AG04450 (cell line): Measurements from ENCODE around the gene ABLIM2. TPM values are rescaled to one million over a fixed set of nuclear protein-coding genes. Genes with fewer than 3 reads are reported as not detected.

Experiments used
- CTCF ChIA-PET: fragments of 300-600, 350-600 bp; formaldehyde crosslinking; extraction: SDS; loops from one replicate; lab custom pipeline; 2022; ENCODE audit warnings: antibody characterized with exemption, inconsistent platforms; lab: Charles Lee
- POLR2A ChIA-PET: fragments of 350-600 bp; formaldehyde crosslinking; extraction: SDS; loops from one replicate; lab custom pipeline; 2021; ENCODE audit warnings: antibody characterized with exemption, inconsistent platforms; lab: Yijun Ruan, JAX
- DNase-seq: peaks from one replicate; pipeline ENCODE4 v3.0.0-alpha.2; 2011; ENCODE audit warnings: low read depth, low spot score
- H3K27ac ChIP-seq: one replicate; pipeline ENCODE4 v1.5.1; 2012; ENCODE audit warnings: low read depth, low read length, control low read depth
- H3K27me3 ChIP-seq: one replicate; pipeline ENCODE4 v1.6.0; 2012; ENCODE audit warnings: low read length; ENCODE audit not compliant: control insufficient read depth, insufficient read depth
- H3K4me3 ChIP-seq: 2 replicates; pipeline ENCODE4 v1.5.1; 2011; ENCODE audit warnings: mild to moderate bottlenecking, low read depth, low read length, control low read depth
- H3K9me3 ChIP-seq: 2 replicates; pipeline ENCODE4 v1.5.1; 2012; ENCODE audit warnings: low read length; ENCODE audit not compliant: control insufficient read depth, insufficient read depth
- polyA plus RNA-seq: library from polyadenylated mRNA; depleted of rRNA; stranded (reverse); fragments of >200 nt; gene quantifications from 2 replicates; pipeline ENCODE4 v1.2.3, GENCODE V29; 2011
- TF ChIP-seq, protein P1 (sequence below): IDR thresholded peaks from 2 replicates; pipeline ENCODE4 v1.5.1; 2011; ENCODE audit warnings: low read depth, low read length, control low read depth, inconsistent platforms

Gene ABLIM2
- polyA plus RNA-seq, 1 experiment: not detected

DNA sequence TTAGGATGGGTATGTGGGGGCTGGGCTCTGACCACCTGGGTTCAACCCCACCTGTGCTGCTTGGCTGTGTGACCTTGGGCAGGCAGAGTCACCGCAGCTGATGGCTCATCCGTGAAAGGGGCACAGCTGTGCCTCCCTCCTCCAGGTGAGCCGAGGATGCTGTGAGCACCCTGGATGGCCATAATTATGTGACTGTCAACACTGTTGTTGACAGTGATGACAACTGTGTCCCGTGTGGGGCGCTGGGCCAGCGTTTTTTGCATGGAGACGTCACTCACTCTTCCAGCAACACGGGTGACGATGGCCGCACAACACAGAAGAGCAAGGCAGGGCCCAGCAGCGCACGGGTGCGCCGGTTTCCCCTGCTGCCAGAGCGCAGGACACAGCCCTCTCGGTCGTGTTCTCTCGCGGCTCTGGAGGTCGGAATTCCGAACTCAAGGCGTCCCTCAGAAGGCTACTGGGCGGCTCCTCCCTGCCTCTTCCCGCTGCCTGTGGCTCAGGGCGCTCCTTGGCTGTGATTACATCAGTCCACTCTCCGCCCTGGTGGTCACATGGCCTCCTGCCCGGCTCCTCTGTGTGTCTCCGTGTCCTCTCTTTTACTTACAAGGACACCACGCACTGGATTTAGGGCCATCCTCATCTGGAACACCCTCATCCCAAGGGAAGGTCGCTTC lies 41.8 kb upstream of the ABLIM2 start:
- TF ChIP-seq, protein P1, sequence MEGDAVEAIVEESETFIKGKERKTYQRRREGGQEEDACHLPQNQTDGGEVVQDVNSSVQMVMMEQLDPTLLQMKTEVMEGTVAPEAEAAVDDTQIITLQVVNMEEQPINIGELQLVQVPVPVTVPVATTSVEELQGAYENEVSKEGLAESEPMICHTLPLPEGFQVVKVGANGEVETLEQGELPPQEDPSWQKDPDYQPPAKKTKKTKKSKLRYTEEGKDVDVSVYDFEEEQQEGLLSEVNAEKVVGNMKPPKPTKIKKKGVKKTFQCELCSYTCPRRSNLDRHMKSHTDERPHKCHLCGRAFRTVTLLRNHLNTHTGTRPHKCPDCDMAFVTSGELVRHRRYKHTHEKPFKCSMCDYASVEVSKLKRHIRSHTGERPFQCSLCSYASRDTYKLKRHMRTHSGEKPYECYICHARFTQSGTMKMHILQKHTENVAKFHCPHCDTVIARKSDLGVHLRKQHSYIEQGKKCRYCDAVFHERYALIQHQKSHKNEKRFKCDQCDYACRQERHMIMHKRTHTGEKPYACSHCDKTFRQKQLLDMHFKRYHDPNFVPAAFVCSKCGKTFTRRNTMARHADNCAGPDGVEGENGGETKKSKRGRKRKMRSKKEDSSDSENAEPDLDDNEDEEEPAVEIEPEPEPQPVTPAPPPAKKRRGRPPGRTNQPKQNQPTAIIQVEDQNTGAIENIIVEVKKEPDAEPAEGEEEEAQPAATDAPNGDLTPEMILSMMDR: no peak
- Histone ChIP-seq H3K27me3 (peaks cover 8% of the 10 kb centered on the region), H3K4me3 (no peak overlapping the region), H3K9me3 (peaks cover 5% of the 10 kb centered on the region; the same call in 1 of the 2 replicates), H3K27ac (no peak overlapping the region)
- no peak for DNase-seq
- CTCF ChIA-PET: no interaction called here
- POLR2A ChIA-PET: no interaction called here

DNA sequence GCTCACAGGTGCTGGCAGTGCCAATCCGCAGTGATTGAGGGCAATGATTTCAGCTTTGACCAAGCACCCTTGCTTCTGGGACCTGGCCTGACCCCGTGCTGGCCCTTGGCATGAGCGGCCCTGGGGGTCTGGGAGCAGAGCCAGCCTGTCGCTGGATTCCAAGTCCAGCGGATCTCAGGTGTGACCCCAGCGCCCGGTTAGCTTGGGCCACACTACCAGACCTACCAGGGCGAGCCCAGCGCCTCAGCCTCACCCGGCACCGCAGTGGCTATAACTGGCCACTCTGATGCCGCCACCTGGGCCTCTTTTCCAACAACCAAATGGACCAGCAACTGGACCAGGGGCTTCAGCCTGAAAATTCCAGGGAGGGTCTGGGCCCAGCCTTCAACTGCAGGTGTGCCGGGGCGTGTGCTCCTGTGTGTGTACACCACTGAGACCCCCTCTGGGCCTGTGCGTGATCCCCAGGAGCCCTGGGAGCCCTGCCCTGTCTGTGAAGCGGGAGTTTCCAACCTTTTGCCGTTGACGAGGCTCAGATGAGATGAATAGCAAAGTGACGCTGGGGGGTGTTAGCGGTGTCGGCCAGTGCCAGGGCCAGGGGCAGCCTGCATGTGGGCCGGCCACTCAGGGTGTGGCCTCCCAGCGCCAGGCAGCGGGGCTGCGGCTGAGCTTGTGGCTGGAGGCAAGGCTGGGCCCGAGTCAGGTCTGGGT lies 41.1 kb upstream of the ABLIM2 start:
- CTCF ChIA-PET: interaction anchor here (2.3 kb wide), 1 partner anchor 23 kb away, joined by 16 read pairs; no protein-coding TSS in a partner anchor
- POLR2A ChIA-PET: interaction anchor here (1.0 to 1.4 kb wide), 3 partner anchors 14 to 23 kb away, joined by 3 to 5 read pairs (median 3); no protein-coding TSS in a partner anchor
- TF ChIP-seq, protein P1: no peak
- Histone ChIP-seq H3K9me3 (peaks cover 5% of the 10 kb centered on the region; the same call in 1 of the 2 replicates), H3K27me3 (peaks cover 15% of the 10 kb centered on the region), H3K4me3 (peak overlapping the region; percentile 46), H3K27ac (peak overlapping the region; percentile 21)
- DNase-seq: no peak

DNA sequence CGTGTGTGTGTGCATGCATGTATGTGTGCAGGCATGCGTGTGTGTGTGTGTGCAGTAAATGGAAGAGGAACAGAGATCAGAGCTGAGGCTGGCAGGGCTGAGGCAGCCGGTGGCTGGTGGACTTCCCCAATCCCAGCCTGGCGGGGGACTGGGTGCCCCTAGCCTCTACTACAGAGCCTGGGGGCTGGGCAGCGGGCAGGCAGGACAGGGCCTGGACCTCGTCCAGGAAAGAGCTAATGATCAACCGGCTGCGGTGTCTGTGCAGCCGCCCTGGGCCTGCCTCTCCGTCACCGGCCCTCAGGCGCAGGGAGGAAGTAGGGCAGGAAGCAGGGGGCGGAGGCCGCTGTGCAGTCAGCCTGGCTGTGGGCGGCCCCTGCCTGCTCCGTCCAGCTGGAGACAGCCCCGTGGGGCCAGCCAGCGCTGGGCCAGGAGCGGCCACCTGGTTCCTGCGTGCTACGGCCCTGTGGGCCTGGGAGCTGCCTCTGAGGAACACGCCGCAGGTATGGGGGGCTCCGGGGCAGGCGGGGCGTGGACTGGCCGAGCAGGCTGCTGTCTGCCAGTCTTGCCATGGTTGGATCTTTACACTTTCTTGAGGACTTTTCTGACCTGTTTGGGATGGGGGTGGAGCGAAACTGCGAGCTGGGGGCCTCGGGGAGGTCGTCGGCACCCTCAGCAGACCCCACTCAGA lies 40.4 kb upstream of the ABLIM2 start, which contains the start of gene SH3TC1:
TSS of gene SH3TC1 (plus strand) at position 385 of the 688 bp plus-strand sequence. CDS start 5,905 bp downstream, outside the sequence.
- POLR2A ChIA-PET: interaction anchor here (1.0 to 1.4 kb wide), 3 partner anchors 14 to 23 kb away, joined by 3 to 5 read pairs (median 3); no protein-coding TSS in a partner anchor
- H3K27ac ChIP-seq: peak within 1 kb of the TSS; percentile 21
- DNase-seq: peak; percentile 62
- TF ChIP-seq, protein P1: no peak
- H3K4me3 ChIP-seq: peak within 1 kb of the TSS; percentile 46
- peaks cover 18% of the 10 kb centered on the region for H3K27me3 ChIP-seq
- CTCF ChIA-PET: interaction anchor here (2.3 kb wide), 1 partner anchor 22 kb away, joined by 16 read pairs; no protein-coding TSS in a partner anchor
- H3K9me3 ChIP-seq: peaks cover 5% of the 10 kb centered on the region; the same call in 1 of the 2 replicates

DNA sequence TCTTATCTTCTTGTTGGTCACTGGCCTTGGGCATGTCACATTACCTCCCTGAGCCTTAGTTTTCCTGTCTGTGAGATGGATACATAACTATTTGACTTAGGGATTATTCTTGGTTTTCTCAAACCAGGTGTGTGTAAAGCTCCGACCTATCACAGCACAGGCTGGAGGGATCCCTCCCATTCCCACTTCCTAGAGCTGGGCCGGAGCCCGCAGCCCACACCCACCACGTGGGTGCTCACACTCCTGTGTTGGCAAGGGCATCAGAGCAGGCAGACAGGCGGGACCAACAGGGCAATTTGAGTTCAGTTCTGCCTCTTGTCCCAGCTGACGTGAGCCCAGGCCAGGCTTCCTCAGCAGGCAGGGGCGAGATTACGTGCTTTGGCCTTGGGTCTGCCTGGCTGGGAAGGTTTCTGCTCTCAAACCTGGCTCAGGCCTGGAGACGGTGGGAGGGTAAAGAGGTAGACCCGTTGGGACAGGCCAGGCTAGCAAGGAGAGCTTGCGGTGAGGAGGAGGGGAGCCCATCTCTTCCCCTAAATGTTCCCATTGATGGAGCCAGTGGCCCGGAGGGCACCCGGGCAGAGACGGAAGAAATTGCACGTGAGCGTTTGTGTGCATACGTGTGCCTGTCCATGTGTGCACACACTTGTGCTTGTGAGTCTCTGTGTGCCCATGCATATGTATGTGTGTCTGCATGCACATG lies 39.7 kb upstream of the ABLIM2 start:
- POLR2A ChIA-PET: interaction anchor here (1.0 to 1.4 kb wide), 3 partner anchors 13 to 23 kb away, joined by 3 to 5 read pairs (median 3); no protein-coding TSS in a partner anchor

More for the DNA sequence above, 39.7 kb upstream of the ABLIM2 start:
- Histone ChIP-seq H3K9me3 (peaks cover 5% of the 10 kb centered on the region; the same call in 1 of the 2 replicates), H3K27me3 (peaks cover 20% of the 10 kb centered on the region), H3K27ac (no peak overlapping the region), H3K4me3 (no peak overlapping the region)
- TF ChIP-seq, protein P1: no peak
- CTCF ChIA-PET: interaction anchor here (0.9 to 2.3 kb wide), 2 partner anchors 16 to 21 kb away, joined by 3 to 16 read pairs; no protein-coding TSS in a partner anchor
- DNase-seq: no peak
